Cardiac fibroblast (primary cell): ENCODE results near the gene EEIG1.

ENCODE experiments used
- DNase-seq, 2 donors: peaks; one replicate each; pipeline versions ENCODE4 v3.0.0 to v3.0.0-alpha.2; 2010; ENCODE audit warnings: low read depth in 2 of 2
- H3K4me3 ChIP-seq, 2 donors: replicated peaks in 1 of 2; 1 replicate in 1 of 2; 2 replicates in 1 of 2; pipeline ENCODE4 v1.5.1; 2011; ENCODE audit warnings: low read depth in 2 of 2, low read length in 2 of 2, mild to moderate bottlenecking in 2 of 2, moderate library complexity in 1 of 2
- TF ChIP-seq, protein P1 (sequence below): IDR thresholded peaks from one replicate; pipeline ENCODE4 v1.5.1; 2011; ENCODE audit warnings: low read depth, mild to moderate bottlenecking, low read length, inconsistent platforms

EEIG1 gene

DNA sequence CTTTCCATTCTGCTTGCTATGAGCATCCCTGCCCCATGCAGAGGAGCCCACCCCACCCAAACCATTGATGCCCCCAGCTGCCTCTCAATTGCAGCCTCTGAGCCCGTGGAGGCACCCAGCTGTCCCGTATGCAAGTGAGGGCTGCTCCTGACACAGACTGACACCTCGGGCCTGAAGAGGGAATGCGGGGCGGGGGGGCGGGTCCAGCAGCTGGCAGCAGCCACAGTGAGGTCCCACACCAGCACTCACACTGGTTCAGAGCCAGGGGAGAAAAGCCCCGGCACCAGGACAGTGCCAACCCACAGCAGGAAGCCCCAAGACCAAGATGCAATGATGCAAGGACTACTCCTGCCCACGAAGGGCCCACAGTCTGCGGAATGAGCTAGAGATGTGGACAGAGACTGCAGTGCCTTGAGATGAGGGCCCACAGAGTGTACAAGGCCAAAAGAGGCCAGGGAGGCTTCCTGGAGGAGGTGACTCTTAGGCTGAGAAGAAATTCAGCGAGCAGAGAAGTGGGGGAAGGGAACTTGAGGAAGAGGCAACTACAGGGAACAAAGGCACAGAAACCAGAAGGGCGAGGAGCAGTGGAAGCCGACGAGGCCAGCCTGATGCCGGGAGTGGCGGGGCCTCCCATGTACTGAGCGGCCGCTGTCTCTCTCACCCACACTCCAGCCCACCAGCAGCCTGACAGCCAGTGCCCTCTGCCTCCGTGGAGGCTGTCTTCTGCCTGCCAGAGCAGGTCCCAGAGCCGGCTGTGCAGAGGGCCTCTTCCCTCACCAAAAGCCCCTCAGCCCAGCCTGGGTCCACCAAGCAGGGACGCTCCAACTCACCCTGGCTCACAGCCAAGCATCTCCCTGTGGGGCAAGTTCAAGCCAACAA, 9.2 kb downstream of the EEIG1 start:
- no peak for DNase-seq

DNA sequence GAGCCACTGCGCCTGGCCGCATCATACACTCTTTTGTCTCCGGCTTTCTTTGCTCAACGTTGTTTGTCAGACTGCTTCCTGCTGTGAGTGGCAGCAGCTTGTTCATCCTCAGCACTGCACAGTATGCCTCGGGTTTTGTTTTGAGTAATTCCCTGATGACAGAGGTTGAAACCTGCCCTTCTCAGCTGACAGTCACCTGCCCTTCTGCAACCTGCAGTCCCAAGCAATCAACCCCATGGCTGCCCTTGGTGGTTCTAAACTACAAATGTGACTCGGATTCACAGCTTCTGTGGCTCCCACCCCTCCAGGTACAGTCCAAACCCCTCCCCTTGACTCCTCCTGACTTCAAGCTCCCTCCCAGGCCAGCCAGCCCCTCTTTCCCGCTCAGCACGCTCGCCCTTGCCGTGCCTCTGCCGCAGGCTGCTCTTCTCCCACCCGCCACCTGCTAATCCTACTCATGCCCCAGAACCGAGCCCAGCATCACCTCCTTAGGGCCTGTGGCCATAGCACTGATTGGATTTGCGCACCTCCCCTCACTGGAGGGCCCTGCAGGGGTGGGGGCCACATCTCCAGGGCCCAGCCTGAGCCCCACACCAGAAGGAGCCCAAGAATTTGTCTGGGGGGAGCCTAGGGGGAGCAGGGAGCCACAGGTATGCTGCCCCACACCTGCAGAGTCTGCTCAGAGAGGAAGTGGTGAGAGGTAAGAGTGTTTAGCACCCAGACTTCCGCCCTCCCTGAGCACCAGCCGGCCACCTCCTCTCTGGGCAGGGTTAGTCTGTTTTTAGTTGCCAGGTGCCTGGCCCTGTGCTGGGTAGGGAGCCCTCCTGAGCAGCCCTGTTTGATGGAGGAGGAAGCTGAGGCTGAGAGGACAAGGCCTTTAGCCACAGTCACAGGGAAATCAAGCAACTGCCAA, 10.1 kb downstream of the EEIG1 start:
- TF ChIP-seq, protein P1, sequence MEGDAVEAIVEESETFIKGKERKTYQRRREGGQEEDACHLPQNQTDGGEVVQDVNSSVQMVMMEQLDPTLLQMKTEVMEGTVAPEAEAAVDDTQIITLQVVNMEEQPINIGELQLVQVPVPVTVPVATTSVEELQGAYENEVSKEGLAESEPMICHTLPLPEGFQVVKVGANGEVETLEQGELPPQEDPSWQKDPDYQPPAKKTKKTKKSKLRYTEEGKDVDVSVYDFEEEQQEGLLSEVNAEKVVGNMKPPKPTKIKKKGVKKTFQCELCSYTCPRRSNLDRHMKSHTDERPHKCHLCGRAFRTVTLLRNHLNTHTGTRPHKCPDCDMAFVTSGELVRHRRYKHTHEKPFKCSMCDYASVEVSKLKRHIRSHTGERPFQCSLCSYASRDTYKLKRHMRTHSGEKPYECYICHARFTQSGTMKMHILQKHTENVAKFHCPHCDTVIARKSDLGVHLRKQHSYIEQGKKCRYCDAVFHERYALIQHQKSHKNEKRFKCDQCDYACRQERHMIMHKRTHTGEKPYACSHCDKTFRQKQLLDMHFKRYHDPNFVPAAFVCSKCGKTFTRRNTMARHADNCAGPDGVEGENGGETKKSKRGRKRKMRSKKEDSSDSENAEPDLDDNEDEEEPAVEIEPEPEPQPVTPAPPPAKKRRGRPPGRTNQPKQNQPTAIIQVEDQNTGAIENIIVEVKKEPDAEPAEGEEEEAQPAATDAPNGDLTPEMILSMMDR: no peak
- no peak for DNase-seq
- no peak overlapping the region for H3K4me3 ChIP-seq

More for the DNA sequence above, 9.2 kb downstream of the EEIG1 start:
- no peak overlapping the region for H3K4me3 ChIP-seq
- TF ChIP-seq, protein P1: no peak

DNA sequence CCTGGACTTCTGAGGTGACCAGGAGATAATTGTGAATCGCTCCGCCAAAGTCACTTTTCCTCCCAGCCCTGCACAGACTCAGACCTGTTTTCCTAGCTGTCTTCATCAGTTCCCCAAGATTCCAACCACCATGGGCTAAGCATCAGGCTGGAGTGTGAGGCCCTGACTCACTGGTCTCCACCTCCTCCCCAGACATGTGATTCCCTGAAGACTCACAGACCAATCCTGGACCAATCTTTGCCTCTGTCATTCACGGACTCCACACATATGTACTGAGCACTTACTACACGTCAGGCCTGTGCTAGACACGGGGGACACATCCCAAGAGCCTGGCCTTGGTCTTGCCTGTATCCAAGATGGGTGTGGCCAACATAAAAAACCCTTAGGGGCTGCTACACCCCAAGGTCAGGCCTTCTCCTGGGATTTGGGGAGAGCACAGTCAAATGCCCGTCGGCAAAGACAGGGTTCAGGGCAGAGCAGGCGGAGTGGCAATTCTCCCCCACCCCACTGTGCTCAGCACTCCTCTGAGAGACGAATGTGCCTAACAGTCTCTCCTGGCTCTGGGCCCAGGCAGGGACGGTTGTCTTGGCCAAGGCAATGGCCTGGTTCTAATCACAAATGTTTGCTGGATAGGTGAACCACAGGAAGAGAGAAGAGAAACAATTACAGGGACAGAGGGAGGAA, 11.9 kb downstream of the EEIG1 start:
- TF ChIP-seq, protein P1: no peak
- DNase-seq: peak; percentile 79 to 93
- no peak overlapping the region for H3K4me3 ChIP-seq

DNA sequence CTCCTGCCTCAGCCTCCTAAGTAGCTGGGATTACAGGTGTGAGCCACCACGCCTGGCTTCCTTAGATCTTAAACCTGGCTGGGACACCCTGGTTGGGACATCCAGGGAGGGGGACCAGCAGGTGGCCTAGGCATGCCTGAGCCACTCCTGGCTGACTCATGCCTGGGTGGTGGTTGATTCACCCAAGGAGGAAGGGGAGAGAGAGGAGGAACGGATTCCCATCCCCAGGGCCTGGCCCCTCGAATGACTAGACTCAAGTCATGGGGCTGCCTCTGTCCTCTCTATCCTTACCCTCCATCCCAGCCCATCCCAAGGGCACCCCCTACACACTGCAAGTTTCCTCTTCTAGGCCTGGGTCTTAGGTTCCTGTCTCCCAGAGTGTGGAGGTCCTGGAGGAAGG, 12.7 kb downstream of the EEIG1 start:
- TF ChIP-seq, protein P1: peak; percentile 15
- DNase-seq: peak in 1 of 2 donors; percentile 75
- no peak overlapping the region for H3K4me3 ChIP-seq

DNA sequence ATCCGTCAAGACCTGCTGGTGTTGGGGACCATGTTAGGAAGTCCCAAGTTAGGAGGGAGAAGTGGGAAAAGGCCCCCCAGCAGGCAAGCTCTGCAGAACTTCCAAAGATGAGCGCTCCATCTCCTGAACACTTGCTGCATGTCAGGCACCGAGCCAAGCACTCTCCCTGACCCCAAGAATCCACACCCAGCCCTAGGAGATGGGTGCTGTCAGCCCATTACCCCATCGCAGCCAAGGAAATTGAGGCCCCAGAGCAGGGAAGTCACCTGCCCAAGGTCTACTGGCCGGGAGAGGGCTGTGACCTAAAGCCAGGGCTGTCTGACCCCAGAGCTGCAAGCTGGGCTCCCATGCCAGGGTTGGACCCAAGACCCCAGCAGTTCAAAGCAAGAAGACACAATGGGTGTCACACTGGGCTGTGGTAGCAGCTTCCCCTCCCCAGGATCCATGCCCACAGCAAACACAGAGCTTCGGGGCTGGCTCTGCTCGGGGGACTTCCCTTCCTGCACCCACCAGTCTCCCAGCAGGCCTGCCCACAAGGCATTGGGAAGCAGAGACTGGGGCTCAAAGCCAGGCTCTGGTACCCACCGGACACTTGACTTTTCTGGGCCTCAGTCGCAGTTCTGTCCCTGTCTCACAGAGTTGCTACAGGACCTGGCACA, 13.5 kb downstream of the EEIG1 start:
- no peak for DNase-seq
- H3K4me3 ChIP-seq: no peak overlapping the region
- TF ChIP-seq, protein P1: no peak
